Measurements from ENCODE around the gene TMX3.
A peak's percentile ranks its signal among the peaks of the same experiment; 100 is the strongest.

Gene TMX3

GRCh38 chr18:68714712-68715496 is at the start of gene TMX3:
Gene TMX3 (minus strand): TSS chr18:68715108. CDS start chr18:68714981, 127 bp downstream.
- peak; percentile 93 for DNase-seq

GRCh38 chr18:68764016-68764415 is 49.1 kb upstream of the TMX3 start:
- DNase-seq, result no peak

- DNase-seq, result no peak
These were observed 48.2 kb upstream of the TMX3 start for GRCh38 chr18:68763083-68763482.

- no peak for DNase-seq
These were observed 44.4 kb upstream of the TMX3 start for GRCh38 chr18:68759308-68759707.

- no peak for DNase-seq
These were observed 42.2 kb upstream of the TMX3 start for GRCh38 chr18:68757126-68757525.

- DNase-seq, result no peak
These were observed 27.3 kb upstream of the TMX3 start for GRCh38 chr18:68742206-68742605.

- no peak for DNase-seq
These were observed 26.1 kb upstream of the TMX3 start for GRCh38 chr18:68740966-68741365.

- no peak for DNase-seq
These were observed 24.6 kb upstream of the TMX3 start for GRCh38 chr18:68739462-68739861.

- no peak for DNase-seq
These were observed 23.7 kb upstream of the TMX3 start for GRCh38 chr18:68738564-68738963.

- no peak for DNase-seq
These were observed 20.8 kb upstream of the TMX3 start for GRCh38 chr18:68735483-68736343.

- no peak for DNase-seq
These were observed 19.4 kb upstream of the TMX3 start for GRCh38 chr18:68734308-68734707.

- no peak for DNase-seq
These were observed 18.8 kb upstream of the TMX3 start for GRCh38 chr18:68733707-68734106.

- DNase-seq, result no peak
These were observed 13.3 kb upstream of the TMX3 start for GRCh38 chr18:68728081-68728700.

- DNase-seq, result no peak
These were observed 12.6 kb upstream of the TMX3 start for GRCh38 chr18:68727506-68727905.

GRCh38 chr18:68725346-68725745 is 10.4 kb upstream of the TMX3 start:
- DNase-seq, result no peak

- no peak for DNase-seq
These were observed 9.1 kb upstream of the TMX3 start for GRCh38 chr18:68724021-68724420.

- DNase-seq, result no peak
These were observed 8.6 kb upstream of the TMX3 start for GRCh38 chr18:68723539-68723938.

- no peak for DNase-seq
These were observed 7.9 kb upstream of the TMX3 start for GRCh38 chr18:68722821-68723220.

- DNase-seq, result no peak
These were observed 7.0 kb upstream of the TMX3 start for GRCh38 chr18:68721681-68722583.

GRCh38 chr18:68714366-68714711 is 569 bp downstream of the TMX3 start:
- DNase-seq, result peak; percentile 23

- no peak for DNase-seq
These were observed 1.1 kb downstream of the TMX3 start for GRCh38 chr18:68713796-68714195.

- DNase-seq, result no peak
These were observed 1.8 kb downstream of the TMX3 start for GRCh38 chr18:68713131-68713530.

- DNase-seq, result no peak
These were observed 7.3 kb downstream of the TMX3 start for GRCh38 chr18:68707646-68708045.

All from stimulated activated CD4-positive, alpha-beta T cell treated with anti-CD3 and anti-CD28 coated beads, Interleukin-4, amount 100 ng/mL, for 24 hours (primary cell).